Muscle layer of colon (tissue), 2 donors: ENCODE data around the gene SV2C.
"Not testable (repeated sequence)": the region's sequence is repeated elsewhere in the genome, so short reads cannot be mapped to it uniquely, and the experiment has no call there.

Experiments used
- H3K27ac ChIP-seq: one replicate; pipeline ENCODE4 v1.7.0; 2013; ENCODE audit warnings: low read depth, mild to moderate bottlenecking, low read length, moderate library complexity
- H3K27me3 ChIP-seq, 2 donors: one replicate each; pipeline ENCODE4 v1.7.0; 2013; ENCODE audit warnings: low read length in 2 of 2, mild to moderate bottlenecking in 2 of 2; ENCODE audit not compliant: insufficient read depth in 2 of 2, control insufficient read depth in 1 of 2
- H3K36me3 ChIP-seq: one replicate; pipeline ENCODE4 v1.7.0; 2013; ENCODE audit warnings: mild to moderate bottlenecking, low read length; ENCODE audit not compliant: insufficient read depth
- H3K4me1 ChIP-seq: one replicate; pipeline ENCODE4 v1.7.0; 2013; ENCODE audit warnings: mild to moderate bottlenecking, low read length; ENCODE audit not compliant: insufficient read depth
- H3K4me3 ChIP-seq, 2 donors: one replicate each; pipeline ENCODE4 v1.7.0; 2013; ENCODE audit warnings: low read length in 2 of 2, low read depth in 1 of 2, mild to moderate bottlenecking in 1 of 2, moderate library complexity in 1 of 2
- H3K9ac ChIP-seq: one replicate; pipeline ENCODE4 v1.7.0; 2013; ENCODE audit warnings: low read length
- H3K9me3 ChIP-seq: one replicate; pipeline ENCODE4 v1.7.0; 2013; ENCODE audit warnings: mild to moderate bottlenecking, low read length
- donor health status: abdominal sarcoma.
- donor health status: Adenocarcinoma of cecum.

Gene SV2C

DNA sequence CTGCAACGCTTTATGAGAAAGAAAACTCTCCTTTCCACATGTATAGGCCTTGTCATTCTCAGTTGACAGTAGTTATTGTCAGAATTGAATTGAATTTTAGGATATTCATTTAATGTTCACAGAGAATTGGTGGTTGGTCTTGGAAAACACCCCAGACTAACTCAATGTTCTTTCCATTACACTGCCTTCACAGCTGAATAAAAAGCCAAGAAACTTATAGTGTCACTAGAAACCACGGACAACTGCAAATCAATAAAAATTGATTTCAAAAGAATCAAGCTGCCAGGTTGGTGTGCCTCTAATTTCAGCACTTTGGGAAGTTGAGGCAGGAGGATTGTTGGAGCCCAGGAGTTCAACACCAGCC lies 281.0 kb downstream of the SV2C start:
- Histone ChIP-seq H3K36me3 (no peaks in the 10 kb centered on the region), H3K4me3 (no peak overlapping the region), H3K27ac (no peak overlapping the region)

DNA sequence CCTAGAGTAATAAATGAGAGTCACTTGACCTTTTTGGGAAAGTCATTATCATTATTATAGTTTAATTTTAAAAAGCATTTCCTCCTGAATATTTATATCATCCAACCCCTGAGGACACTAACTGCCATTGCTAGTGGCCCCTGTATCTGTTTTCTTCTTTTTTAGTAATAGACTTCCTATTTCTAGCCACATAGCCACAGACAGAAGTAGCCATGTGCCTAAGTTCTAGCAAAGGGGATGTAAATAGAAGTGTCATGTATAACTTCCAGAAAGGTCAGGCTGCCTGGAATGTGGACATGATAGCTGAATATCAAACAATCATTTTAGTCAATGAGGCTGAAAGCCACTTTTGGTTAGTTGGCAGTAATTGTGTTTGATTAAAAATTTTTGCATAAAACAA lies 282.4 kb downstream of the SV2C start:
- no peak overlapping the region for H3K9ac ChIP-seq
- H3K27me3 ChIP-seq: no peaks in the 10 kb centered on the region
- no peaks in the 10 kb centered on the region for H3K36me3 ChIP-seq
- H3K4me1 ChIP-seq: no peaks in the 10 kb centered on the region
- H3K4me3 ChIP-seq: no peak overlapping the region
- no peaks in the 10 kb centered on the region for H3K9me3 ChIP-seq
- H3K27ac ChIP-seq: no peak overlapping the region

More for the DNA sequence above, 281.0 kb downstream of the SV2C start:
- Histone ChIP-seq H3K9me3 (no peaks in the 10 kb centered on the region), H3K27me3 (no peaks in the 10 kb centered on the region), H3K9ac (no peak overlapping the region), H3K4me1 (no peaks in the 10 kb centered on the region)

DNA sequence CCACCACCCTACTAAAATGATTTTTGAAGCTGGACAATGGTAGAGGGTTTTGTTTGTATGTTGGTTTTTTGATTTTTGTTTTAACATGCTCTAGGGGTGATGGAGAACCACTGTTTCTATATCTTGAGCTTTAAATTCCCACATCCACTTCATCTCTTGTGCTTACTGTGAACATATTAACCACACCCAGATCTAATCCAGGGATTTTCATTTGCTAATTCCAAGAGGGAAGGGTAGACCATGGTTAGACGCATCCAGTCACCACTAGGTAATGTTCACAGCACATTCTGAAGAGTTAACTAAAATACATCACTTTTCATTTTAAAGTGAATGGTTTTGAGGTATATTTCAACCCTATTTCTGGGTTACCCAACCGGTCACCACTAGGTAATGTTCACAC lies 283.4 kb downstream of the SV2C start:
- H3K27ac ChIP-seq: no peak overlapping the region
- no peaks in the 10 kb centered on the region for H3K9me3 ChIP-seq
- H3K4me3 ChIP-seq: no peak overlapping the region
- H3K36me3 ChIP-seq: no peaks in the 10 kb centered on the region
- H3K9ac ChIP-seq: no peak overlapping the region
- no peaks in the 10 kb centered on the region for H3K27me3 ChIP-seq
- no peaks in the 10 kb centered on the region for H3K4me1 ChIP-seq

DNA sequence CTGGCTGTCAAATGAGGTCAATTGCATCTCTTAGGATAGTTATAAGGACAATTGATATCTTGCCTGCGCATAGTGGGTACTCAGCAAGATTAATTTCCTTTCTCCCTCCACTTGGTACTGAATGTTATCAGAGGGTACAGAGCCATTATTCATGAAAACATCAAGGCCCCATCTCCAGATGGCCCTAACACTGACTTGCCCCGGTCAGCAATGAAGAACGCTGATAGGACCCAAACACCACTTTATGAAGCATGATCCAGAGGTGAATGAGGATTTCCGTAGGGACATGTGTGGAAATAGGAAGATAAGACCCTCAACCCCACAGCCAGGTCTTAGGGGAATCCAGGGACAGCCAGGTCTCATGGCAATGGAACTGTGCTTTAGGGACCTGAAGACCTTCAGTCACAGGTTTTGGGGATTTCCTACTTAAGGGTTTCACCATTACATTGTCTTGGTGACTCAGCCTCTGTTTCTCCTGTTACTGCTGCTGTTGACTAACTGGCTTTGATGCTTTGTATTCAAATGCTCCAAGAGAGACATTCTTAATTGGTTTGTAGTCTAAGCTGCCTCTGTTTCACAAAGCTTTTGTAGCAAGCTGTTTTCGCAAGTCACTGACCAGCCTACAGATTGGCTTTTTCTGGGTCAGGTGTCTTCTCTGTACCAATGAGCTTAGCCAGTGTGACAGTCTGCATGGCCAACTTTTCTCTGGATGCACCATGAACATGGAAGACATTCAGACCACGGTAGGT lies 284.6 kb downstream of the SV2C start:
- Histone ChIP-seq H3K9me3 (no peaks in the 10 kb centered on the region), H3K4me3 (no peak overlapping the region), H3K9ac (no peak overlapping the region), H3K4me1 (no peaks in the 10 kb centered on the region), H3K27me3 (no peaks in the 10 kb centered on the region), H3K36me3 (no peaks in the 10 kb centered on the region), H3K27ac (no peak overlapping the region)

DNA sequence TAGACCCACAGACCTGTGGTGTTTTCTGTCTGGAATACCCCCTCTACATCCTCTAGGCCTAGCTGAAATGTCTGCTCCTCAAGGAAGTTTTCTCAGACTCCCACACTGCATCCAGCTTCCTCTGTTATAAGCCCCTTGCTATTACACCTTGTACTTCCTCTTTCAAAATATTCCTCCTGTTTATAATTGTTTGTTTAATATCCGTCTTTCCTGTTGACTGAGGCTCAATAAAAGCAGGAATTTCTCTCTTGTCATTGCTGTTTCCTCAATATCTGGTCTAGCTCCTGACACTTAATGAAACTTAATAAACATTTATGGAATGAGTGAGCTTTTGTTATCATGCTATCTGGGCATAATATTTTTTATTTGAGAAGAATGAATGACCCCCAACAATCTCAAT lies 285.8 kb downstream of the SV2C start:
- Histone ChIP-seq H3K27ac (no peak overlapping the region), H3K27me3 (no peaks in the 10 kb centered on the region), H3K9ac (no peak overlapping the region), H3K36me3 (no peaks in the 10 kb centered on the region), H3K4me1 (no peaks in the 10 kb centered on the region), H3K9me3 (no peaks in the 10 kb centered on the region), H3K4me3 (no peak overlapping the region)

DNA sequence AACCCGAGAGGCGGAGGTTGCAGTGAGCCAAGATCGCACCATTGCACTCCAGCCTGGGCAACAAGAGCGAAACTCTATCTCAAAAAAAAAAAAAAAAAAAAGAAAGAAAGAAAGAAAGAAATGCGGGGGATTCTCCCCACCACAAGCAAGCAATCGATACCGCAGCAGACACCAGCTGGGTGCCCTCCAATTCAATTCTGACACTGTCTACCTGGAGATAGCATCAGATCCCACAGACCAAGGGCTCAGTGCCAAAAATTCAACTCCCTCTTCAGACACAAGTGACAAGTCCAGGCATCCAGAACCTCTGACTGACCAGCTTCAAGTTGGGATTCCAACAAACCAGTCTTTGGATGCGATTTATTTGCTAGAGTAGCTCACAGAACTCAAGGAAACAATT lies 286.5 kb downstream of the SV2C start:
- not testable (repeated sequence) for H3K27ac ChIP-seq, H3K9ac ChIP-seq, H3K4me3 ChIP-seq, H3K36me3 ChIP-seq, H3K27me3 ChIP-seq, H3K9me3 ChIP-seq, H3K4me1 ChIP-seq

DNA sequence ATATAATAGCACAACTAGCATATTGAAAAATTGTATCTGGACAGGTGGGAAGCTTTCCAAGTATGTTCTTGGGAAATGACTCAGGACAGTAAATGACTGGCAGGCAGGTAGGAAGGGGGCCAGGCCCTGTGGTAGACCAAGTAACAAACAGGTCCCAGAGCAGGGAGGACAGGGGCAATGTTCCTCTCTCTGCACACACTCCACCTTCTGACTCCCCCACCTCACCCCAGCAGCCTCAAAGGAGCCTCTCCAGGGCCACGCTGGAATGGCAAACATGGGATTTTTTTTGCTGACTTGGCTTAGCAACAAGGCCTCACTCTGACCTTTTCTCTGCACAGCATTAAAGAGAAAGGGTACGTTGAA lies 288.8 kb downstream of the SV2C start:
- H3K9ac ChIP-seq: no peak overlapping the region
- H3K36me3 ChIP-seq: no peaks in the 10 kb centered on the region
- H3K9me3 ChIP-seq: no peaks in the 10 kb centered on the region
- no peak overlapping the region for H3K4me3 ChIP-seq
- no peaks in the 10 kb centered on the region for H3K4me1 ChIP-seq
- no peak overlapping the region for H3K27ac ChIP-seq
- H3K27me3 ChIP-seq: no peaks in the 10 kb centered on the region

DNA sequence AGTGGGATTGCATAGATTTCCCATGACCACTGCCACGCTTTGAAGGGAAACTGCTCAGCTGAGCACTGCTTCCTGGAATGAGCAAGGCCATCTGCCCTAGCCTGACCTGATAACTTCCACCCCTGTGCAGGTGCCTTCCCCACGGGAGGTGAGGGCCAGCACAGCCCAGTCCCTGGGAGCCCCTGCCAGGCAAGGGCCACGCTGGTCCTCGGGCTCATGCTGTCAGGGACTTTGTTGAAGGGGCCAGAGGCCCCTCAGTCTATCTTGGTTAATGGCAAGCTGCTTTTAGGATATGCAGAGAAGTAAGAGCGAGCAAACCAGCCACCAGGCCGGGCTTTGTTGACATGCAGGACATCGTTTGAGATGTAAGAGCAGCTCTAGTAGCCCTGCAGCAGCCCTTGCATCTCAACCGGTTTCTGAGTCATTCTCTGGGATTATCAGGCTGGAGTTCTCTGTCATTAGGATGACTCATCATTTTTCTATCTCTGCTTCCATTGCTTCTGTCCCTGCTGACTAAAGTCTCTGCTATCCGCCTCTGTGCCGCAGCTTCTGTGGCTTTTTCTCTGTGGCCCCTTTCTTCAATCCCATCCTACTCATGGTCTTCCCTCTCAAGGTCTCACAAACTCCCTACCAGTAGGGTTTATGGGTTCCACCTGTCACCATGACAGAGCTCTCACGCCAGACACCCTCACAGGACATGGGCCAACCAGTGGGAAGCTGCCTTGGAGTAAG lies 289.3 kb downstream of the SV2C start:
- H3K27ac ChIP-seq: no peak overlapping the region
- H3K36me3 ChIP-seq: no peaks in the 10 kb centered on the region
- no peaks in the 10 kb centered on the region for H3K27me3 ChIP-seq
- no peaks in the 10 kb centered on the region for H3K4me1 ChIP-seq
- H3K9ac ChIP-seq: no peak overlapping the region
- no peaks in the 10 kb centered on the region for H3K9me3 ChIP-seq
- no peak overlapping the region for H3K4me3 ChIP-seq

DNA sequence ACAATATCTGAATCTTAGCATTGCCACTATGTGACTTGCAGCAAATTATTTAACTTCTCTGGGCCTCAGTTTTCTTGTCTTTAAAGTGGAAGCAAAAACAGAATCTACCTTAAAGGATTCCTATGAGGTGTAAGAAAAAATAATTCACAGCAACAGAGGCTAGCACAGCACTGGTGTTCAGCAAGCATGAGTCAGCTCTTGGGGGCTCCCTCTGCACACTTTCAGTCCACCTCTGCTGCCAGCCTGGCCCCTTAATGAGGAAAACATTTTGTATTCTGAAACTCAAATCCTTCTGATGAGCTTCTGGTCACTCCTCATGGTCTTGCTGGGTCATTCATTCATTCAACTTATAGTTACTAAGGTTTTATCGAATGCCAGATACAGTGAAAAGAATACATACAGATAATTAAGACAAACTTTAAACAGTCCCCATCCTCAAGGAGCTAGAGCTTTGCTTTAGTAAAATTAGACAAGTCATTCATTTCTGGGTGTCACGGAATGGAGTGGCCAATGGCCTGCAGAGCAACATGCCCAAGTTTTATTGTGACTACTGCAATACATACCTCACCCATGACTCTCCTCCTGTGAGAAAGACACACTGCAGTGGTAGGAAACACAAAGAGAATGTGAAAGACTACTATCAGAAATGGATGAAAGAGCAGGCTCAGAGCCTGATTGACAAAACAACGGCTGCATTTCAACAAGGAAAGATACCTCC lies 293.1 kb downstream of the SV2C start:
- Histone ChIP-seq H3K36me3 (no peaks in the 10 kb centered on the region), H3K9me3 (no peaks in the 10 kb centered on the region), H3K27me3 (no peaks in the 10 kb centered on the region), H3K4me3 (no peak overlapping the region), H3K4me1 (no peaks in the 10 kb centered on the region), H3K27ac (no peak overlapping the region), H3K9ac (no peak overlapping the region)

DNA sequence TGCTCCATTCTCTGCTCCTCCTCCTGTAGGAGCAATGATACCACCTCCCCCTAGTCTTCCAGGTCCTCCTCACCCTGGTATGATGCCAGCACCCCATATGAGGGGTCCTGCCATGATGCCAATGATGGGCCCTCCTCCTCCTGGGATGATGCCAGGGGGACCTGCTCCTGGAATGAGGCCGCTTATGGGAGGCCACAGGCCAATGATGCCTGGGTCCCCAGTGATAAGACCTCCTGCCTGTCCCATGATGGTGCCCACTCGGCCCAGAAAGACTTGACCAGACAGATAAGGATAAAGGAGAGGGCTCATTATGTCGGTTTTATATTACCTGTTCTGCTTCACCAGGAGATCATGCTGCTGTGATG lies 293.7 kb downstream of the SV2C start:
- H3K4me3 ChIP-seq: no peak overlapping the region
- no peaks in the 10 kb centered on the region for H3K36me3 ChIP-seq
- H3K27me3 ChIP-seq: no peaks in the 10 kb centered on the region
- no peaks in the 10 kb centered on the region for H3K4me1 ChIP-seq
- no peak overlapping the region for H3K9ac ChIP-seq
- no peaks in the 10 kb centered on the region for H3K9me3 ChIP-seq
- no peak overlapping the region for H3K27ac ChIP-seq

DNA sequence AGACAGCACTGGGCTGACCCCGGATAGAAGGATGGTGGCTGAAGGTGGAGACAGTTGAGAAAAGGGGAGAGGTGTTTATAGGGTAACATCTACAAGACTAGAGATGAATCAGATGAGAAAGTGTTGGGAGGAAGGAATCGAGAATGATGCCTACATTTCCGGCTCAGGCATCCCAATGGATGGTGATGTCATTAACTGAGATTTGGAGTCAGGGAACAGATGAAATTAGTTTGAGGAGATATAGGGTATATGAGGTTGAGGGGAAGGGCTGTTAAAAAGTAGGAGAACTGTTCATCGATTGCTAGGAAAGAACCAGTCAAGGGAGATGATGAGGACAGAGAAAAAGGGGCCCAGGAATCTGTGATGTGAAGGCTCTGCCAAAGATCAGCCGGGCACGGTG lies 295.2 kb downstream of the SV2C start:
- Histone ChIP-seq H3K36me3 (no peaks in the 10 kb centered on the region), H3K9me3 (no peaks in the 10 kb centered on the region), H3K27ac (no peak overlapping the region), H3K4me3 (no peak overlapping the region), H3K27me3 (no peaks in the 10 kb centered on the region), H3K9ac (no peak overlapping the region), H3K4me1 (no peaks in the 10 kb centered on the region)
